ENCODE results near the gene ABCB4.

GRCh38 chr7:87420173-87420572 is 55.3 kb downstream of the ABCB4 start:
- no peak for TF ChIP-seq POLR2AphosphoS5 (IDR thresholded peaks at IDR 0.05)
- TF ChIP-seq, protein P1, sequence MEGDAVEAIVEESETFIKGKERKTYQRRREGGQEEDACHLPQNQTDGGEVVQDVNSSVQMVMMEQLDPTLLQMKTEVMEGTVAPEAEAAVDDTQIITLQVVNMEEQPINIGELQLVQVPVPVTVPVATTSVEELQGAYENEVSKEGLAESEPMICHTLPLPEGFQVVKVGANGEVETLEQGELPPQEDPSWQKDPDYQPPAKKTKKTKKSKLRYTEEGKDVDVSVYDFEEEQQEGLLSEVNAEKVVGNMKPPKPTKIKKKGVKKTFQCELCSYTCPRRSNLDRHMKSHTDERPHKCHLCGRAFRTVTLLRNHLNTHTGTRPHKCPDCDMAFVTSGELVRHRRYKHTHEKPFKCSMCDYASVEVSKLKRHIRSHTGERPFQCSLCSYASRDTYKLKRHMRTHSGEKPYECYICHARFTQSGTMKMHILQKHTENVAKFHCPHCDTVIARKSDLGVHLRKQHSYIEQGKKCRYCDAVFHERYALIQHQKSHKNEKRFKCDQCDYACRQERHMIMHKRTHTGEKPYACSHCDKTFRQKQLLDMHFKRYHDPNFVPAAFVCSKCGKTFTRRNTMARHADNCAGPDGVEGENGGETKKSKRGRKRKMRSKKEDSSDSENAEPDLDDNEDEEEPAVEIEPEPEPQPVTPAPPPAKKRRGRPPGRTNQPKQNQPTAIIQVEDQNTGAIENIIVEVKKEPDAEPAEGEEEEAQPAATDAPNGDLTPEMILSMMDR (IDR thresholded peaks at IDR 0.05): no peak
- no peak for TF ChIP-seq POLR2A (IDR thresholded peaks at IDR 0.05)
